ENCODE measurements around the gene SLC6A9. TPM values are rescaled to one million over a fixed set of nuclear protein-coding genes. Genes with fewer than 3 reads are reported as not detected.
A peak's percentile ranks its signal among the peaks of the same experiment; 100 is the strongest.

SLC6A9 gene
- total RNA-seq, 1 experiment from 2014 or later = 9.2 TPM

DNA sequence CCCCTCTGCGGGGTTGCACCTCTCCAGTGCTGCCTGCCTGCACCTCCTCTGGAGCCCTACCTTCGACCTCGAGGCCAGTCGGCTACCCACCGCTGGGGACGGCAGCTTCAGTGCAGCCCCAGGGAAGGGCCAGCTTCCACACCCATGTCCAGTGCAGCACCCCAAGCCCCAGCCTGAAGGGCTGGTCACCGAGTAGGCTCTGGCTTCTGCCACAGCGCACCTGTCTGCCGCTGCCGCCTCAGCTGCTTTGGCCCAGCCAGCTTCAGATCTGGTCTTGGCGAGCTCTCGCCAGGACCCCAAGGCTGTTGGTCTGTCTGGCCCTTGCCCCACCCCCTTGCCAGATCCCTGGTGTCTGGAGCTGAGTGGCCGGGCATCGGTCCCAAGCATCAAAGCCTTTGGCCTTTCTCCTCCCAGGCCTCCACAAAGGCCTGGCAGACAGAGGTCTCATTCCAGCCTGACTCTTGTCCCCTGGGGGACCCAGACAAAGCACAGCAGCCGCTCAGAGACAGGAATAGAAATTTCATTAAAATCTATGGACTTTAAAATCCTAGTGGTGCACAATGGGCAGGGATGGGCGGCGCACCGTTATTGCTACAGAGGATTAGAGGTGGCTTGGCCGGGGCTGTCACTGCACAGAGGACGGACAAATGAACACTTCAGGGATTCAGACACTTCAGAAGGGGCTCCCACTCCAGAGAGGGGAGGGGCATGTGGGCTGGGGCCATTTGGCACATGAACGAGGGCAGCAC lies 35.1 kb downstream of the SLC6A9 start:
- ATAC-seq (no peak), DNase-seq (ENCODE audit: low read depth, low spot score) (no peak)
- CTCF ChIA-PET = interaction anchor here (0.6 kb wide), 1 partner anchor 17 kb away, joined by 3 read pairs; no protein-coding TSS in a partner anchor
- TF ChIP-seq POLR2AphosphoS5 (IDR thresholded peaks at IDR 0.05; ENCODE audit: low read depth, low read length) (no peak), SIN3A (IDR thresholded peaks at IDR 0.05; ENCODE audit: borderline replicate concordance, insufficient read depth, low read depth, low read length) (no peak), TCF7L2 (IDR thresholded peaks at IDR 0.05; ENCODE audit: low read depth, low read length) (no peak)
- TF ChIP-seq, protein P1, sequence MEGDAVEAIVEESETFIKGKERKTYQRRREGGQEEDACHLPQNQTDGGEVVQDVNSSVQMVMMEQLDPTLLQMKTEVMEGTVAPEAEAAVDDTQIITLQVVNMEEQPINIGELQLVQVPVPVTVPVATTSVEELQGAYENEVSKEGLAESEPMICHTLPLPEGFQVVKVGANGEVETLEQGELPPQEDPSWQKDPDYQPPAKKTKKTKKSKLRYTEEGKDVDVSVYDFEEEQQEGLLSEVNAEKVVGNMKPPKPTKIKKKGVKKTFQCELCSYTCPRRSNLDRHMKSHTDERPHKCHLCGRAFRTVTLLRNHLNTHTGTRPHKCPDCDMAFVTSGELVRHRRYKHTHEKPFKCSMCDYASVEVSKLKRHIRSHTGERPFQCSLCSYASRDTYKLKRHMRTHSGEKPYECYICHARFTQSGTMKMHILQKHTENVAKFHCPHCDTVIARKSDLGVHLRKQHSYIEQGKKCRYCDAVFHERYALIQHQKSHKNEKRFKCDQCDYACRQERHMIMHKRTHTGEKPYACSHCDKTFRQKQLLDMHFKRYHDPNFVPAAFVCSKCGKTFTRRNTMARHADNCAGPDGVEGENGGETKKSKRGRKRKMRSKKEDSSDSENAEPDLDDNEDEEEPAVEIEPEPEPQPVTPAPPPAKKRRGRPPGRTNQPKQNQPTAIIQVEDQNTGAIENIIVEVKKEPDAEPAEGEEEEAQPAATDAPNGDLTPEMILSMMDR (IDR thresholded peaks at IDR 0.05) = no peak
- TF ChIP-seq, protein P2, sequence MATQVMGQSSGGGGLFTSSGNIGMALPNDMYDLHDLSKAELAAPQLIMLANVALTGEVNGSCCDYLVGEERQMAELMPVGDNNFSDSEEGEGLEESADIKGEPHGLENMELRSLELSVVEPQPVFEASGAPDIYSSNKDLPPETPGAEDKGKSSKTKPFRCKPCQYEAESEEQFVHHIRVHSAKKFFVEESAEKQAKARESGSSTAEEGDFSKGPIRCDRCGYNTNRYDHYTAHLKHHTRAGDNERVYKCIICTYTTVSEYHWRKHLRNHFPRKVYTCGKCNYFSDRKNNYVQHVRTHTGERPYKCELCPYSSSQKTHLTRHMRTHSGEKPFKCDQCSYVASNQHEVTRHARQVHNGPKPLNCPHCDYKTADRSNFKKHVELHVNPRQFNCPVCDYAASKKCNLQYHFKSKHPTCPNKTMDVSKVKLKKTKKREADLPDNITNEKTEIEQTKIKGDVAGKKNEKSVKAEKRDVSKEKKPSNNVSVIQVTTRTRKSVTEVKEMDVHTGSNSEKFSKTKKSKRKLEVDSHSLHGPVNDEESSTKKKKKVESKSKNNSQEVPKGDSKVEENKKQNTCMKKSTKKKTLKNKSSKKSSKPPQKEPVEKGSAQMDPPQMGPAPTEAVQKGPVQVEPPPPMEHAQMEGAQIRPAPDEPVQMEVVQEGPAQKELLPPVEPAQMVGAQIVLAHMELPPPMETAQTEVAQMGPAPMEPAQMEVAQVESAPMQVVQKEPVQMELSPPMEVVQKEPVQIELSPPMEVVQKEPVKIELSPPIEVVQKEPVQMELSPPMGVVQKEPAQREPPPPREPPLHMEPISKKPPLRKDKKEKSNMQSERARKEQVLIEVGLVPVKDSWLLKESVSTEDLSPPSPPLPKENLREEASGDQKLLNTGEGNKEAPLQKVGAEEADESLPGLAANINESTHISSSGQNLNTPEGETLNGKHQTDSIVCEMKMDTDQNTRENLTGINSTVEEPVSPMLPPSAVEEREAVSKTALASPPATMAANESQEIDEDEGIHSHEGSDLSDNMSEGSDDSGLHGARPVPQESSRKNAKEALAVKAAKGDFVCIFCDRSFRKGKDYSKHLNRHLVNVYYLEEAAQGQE (IDR thresholded peaks at IDR 0.05; ENCODE audit: insufficient read depth in 1 of 2, low read depth in 2 of 2, low read length in 1 of 2) = no peak
- peaks cover 6% of the 10 kb centered on the region for H3K4me1 ChIP-seq (ENCODE audit: control insufficient read depth, insufficient read depth, low read length)
- H3K27me3 ChIP-seq (ENCODE audit: control insufficient read depth, insufficient read depth, low read length) = no peaks in the 10 kb centered on the region
- BruUV-seq (replicated peaks) = no TSS peak
- intact Hi-C loops (cut with micrococcal nuclease; ENCODE audit: unreplicated experiment) (no loop called here), in situ Hi-C loops (cut with HindIII; ENCODE audit: low pct_unique_long_range_greater_than_20kb, low sequenced_read_pairs) (no loop called here)
- H3K36me3 ChIP-seq (ENCODE audit: control insufficient read depth, insufficient read depth, low read length) = no peaks in the 10 kb centered on the region
- no peaks in the 10 kb centered on the region for H3K9me3 ChIP-seq (ENCODE audit: control insufficient read depth, insufficient read depth, low read depth, low read length)
- POLR2A ChIA-PET = no interaction called here
- H3K4me3 ChIP-seq (ENCODE audit: low read depth in 2 of 2, low read length in 2 of 2) = no peak overlapping the region
- no peak overlapping the region for H3K27ac ChIP-seq (ENCODE audit: low read length)

DNA sequence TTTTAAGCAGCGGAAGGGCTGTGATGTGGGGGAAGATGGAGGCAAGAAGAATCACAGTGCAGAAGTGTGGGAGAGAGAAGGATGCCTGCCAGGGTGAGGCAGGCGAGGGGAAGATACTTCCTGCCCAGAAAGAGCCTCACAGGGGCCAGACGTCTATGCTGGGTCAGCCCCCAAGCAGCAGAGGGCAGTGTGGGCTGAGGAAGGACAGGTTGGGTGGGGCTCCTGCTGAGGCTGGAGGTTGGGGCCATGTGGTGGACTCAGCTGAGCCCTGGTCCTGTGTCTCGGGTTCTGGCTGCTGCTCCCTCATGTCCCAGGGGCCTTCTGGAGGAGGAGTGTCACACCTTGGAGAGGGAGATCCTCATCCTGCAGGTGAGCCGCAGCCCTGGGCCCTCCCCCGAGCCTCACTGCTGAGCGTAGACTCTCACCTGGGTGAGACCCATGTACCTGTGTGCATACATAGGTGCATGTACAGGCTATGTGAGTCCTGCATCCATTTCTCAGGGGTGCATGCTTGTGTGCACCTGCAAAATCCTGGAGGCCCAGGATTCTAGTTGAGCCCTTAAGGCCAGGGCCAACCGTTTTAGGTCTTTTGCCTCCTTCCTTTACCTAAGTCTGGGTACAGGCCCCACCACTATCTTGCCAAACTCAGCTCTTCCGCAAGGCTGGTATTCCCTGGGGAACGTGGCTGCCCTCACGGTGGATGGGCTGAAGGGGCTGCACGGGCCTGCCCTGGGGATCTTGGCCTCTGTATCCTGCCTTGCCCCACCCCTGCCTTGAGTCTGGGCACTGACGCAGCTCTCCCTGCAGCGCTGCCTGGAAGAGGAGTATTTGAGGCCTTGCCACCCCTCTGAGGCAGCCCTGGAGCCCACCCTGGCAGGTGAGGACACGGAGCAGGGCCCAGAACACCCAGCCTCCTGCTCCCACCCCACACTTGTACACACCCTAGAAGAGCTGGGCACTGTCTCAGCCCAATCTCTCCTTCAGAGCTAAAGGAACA lies 36.2 kb downstream of the SLC6A9 start:
- Histone ChIP-seq H3K36me3 (ENCODE audit: control insufficient read depth, insufficient read depth, low read length) (no peaks in the 10 kb centered on the region), H3K27ac (ENCODE audit: low read length) (no peak overlapping the region), H3K27me3 (ENCODE audit: control insufficient read depth, insufficient read depth, low read length) (no peaks in the 10 kb centered on the region), H3K4me3 (ENCODE audit: low read depth in 2 of 2, low read length in 2 of 2) (no peak overlapping the region), H3K4me1 (ENCODE audit: control insufficient read depth, insufficient read depth, low read length) (peaks cover 13% of the 10 kb centered on the region), H3K9me3 (ENCODE audit: control insufficient read depth, insufficient read depth, low read depth, low read length) (no peaks in the 10 kb centered on the region)
- no TSS peak for BruUV-seq (replicated peaks)
- POLR2A ChIA-PET = no interaction called here
- DNase-seq (ENCODE audit: low read depth, low spot score) = no peak
- peak; percentile 49 for ATAC-seq
- intact Hi-C loops (cut with micrococcal nuclease; ENCODE audit: unreplicated experiment) = loop anchor here (5.0 kb wide), 1 partner anchor 42 kb away; no protein-coding TSS in a partner anchor
- CTCF ChIA-PET = no interaction called here
- in situ Hi-C loops (cut with HindIII; ENCODE audit: low pct_unique_long_range_greater_than_20kb, low sequenced_read_pairs) = no loop called here
- TF ChIP-seq, protein P1 (IDR thresholded peaks at IDR 0.05) = peak; percentile 76
- TF ChIP-seq TCF7L2 (IDR thresholded peaks at IDR 0.05; ENCODE audit: low read depth, low read length) = no peak

All from Panc1 (cell line).